Uterus (tissue), 2 donors: ENCODE results near the gene ISLR.

Experiments used
- POLR2A ChIP-seq, 2 donors: fragments of 450-650 bp; IDR thresholded peaks; one replicate each; pipeline ENCODE4 v1.6.1; 2016; ENCODE audit warnings: antibody characterized with exemption in 2 of 2, mild to moderate bottlenecking in 1 of 2, moderate library complexity in 1 of 2
- TF ChIP-seq, protein P1 (sequence below), 4 experiments: fragments of 200-600 bp in 2 of 4; fragments of 450-650 bp in 2 of 4; sonication (generic) in 2 of 4; IDR thresholded peaks; one replicate each; pipeline ENCODE4 v1.5.1; 2016 to 2019; ENCODE audit warnings: antibody characterized with exemption in 4 of 4, mild to moderate bottlenecking in 2 of 4, moderate library complexity in 1 of 4

DNA sequence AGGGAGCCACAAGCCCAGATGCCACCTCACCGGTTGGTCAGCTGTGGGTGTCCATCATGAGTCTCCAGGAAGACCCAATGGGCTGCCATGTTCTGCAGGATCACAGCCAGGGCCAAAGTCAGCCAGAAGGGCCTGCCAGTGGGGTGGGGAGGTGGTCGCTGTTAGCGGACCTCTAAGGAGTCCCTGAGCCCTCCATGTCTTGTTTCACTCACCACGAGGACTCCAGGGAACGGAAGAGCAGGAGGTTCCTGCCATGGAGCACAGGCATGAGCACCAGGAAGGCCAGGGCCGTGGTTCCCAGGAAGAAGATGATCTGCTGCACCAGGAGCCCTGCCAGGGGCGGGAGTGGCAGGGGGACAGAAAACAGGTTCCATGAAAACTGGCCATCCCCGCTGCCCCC, 8.6 kb downstream of the ISLR start:
- TF ChIP-seq, protein P1, sequence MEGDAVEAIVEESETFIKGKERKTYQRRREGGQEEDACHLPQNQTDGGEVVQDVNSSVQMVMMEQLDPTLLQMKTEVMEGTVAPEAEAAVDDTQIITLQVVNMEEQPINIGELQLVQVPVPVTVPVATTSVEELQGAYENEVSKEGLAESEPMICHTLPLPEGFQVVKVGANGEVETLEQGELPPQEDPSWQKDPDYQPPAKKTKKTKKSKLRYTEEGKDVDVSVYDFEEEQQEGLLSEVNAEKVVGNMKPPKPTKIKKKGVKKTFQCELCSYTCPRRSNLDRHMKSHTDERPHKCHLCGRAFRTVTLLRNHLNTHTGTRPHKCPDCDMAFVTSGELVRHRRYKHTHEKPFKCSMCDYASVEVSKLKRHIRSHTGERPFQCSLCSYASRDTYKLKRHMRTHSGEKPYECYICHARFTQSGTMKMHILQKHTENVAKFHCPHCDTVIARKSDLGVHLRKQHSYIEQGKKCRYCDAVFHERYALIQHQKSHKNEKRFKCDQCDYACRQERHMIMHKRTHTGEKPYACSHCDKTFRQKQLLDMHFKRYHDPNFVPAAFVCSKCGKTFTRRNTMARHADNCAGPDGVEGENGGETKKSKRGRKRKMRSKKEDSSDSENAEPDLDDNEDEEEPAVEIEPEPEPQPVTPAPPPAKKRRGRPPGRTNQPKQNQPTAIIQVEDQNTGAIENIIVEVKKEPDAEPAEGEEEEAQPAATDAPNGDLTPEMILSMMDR (IDR thresholded peaks at IDR 0.05) = no peak
- no peak for TF ChIP-seq POLR2A (IDR thresholded peaks at IDR 0.05)
